Measurements from ENCODE around the gene PLA2G4D. TPM values are rescaled to one million over a fixed set of nuclear protein-coding genes. Genes with fewer than 3 reads are reported as not detected.

Gene PLA2G4D
- total RNA-seq, 4 donors from 2014 or later: not detected

GRCh38 chr15:42058791-42059190, 35.6 kb downstream of the PLA2G4D start:
- no peak for DNase-seq
- TF ChIP-seq POLR2A (IDR thresholded peaks at IDR 0.05): no peak

GRCh38 chr15:42057799-42058646, 36.3 kb downstream of the PLA2G4D start:
- peak overlapping the region in 3 of 4 donors; percentile 5 to 95 (median 60) for H3K27ac ChIP-seq
- no peaks in the 10 kb centered on the region for H3K36me3 ChIP-seq
- peaks cover 0 to 6% (median 2%) of the 10 kb centered on the region in 4 donors for H3K4me1 ChIP-seq
- H3K9me3 ChIP-seq: no peaks in the 10 kb centered on the region
- no peak for DNase-seq
- H3K4me3 ChIP-seq: peak overlapping the region in 1 of 4 donors; percentile 21
- TF ChIP-seq POLR2A (IDR thresholded peaks at IDR 0.05) (no peak), CTCF (IDR thresholded peaks at IDR 0.05) (no peak)
- no peaks in the 10 kb centered on the region for H3K27me3 ChIP-seq

More at GRCh38 chr15:42058791-42059190, 35.6 kb downstream of the PLA2G4D start:
- no peaks in the 10 kb centered on the region for H3K27me3 ChIP-seq
- no peaks in the 10 kb centered on the region for H3K9me3 ChIP-seq
- no peak overlapping the region for H3K27ac ChIP-seq
- peaks cover 0 to 6% (median 2%) of the 10 kb centered on the region in 4 donors for H3K4me1 ChIP-seq
- no peaks in the 10 kb centered on the region for H3K36me3 ChIP-seq
- H3K4me3 ChIP-seq: no peak overlapping the region

GRCh38 chr15:42056934-42057798, 37.2 kb downstream of the PLA2G4D start:
- H3K36me3 ChIP-seq: no peaks in the 10 kb centered on the region
- TF ChIP-seq POLR2A (IDR thresholded peaks at IDR 0.05) (peak in 1 of 2 donors; percentile 42), CTCF (IDR thresholded peaks at IDR 0.05) (peak in 4 of 6 experiments; percentile 45 to 65 (median 58))
- H3K27me3 ChIP-seq: no peaks in the 10 kb centered on the region
- peak overlapping the region in 3 of 4 donors; percentile 21 to 41 (median 28) for H3K4me3 ChIP-seq
- peaks cover 0 to 6% (median 2%) of the 10 kb centered on the region in 4 donors for H3K4me1 ChIP-seq
- no peaks in the 10 kb centered on the region for H3K9me3 ChIP-seq
- peak overlapping the region in 3 of 4 donors; percentile 38 to 95 (median 60) for H3K27ac ChIP-seq
- DNase-seq: peak; percentile 31 to 90 (median 80)

GRCh38 chr15:42053914-42054313, 40.4 kb downstream of the PLA2G4D start:
- Histone ChIP-seq H3K4me3 (no peak overlapping the region), H3K4me1 (peaks cover 0 to 6% (median 2%) of the 10 kb centered on the region in 4 donors), H3K9me3 (no peaks in the 10 kb centered on the region), H3K27ac (no peak overlapping the region), H3K27me3 (no peaks in the 10 kb centered on the region), H3K36me3 (no peaks in the 10 kb centered on the region)
- no peak for DNase-seq
- TF ChIP-seq POLR2A (IDR thresholded peaks at IDR 0.05): no peak
- TF ChIP-seq CTCF (IDR thresholded peaks at IDR 0.05): no peak

- Histone ChIP-seq H3K27ac (no peak overlapping the region), H3K9me3 (no peaks in the 10 kb centered on the region), H3K27me3 (no peaks in the 10 kb centered on the region), H3K36me3 (no peaks in the 10 kb centered on the region), H3K4me1 (peaks cover 0 to 6% (median 1%) of the 10 kb centered on the region in 4 donors), H3K4me3 (no peak overlapping the region)
- TF ChIP-seq POLR2A (IDR thresholded peaks at IDR 0.05): no peak
- no peak for TF ChIP-seq CTCF (IDR thresholded peaks at IDR 0.05)
- DNase-seq: no peak
Observed at GRCh38 chr15:42053010-42053409, 41.4 kb downstream of the PLA2G4D start.
